HepG2 (cell line): ENCODE data around the gene HAT1. TPM values are rescaled to one million over a fixed set of nuclear protein-coding genes. Genes with fewer than 3 reads are reported as not detected.

Source experiments
- CREB1 ChIP-seq, 2 experiments: fragments of 450-650 bp in 1 of 2; IDR thresholded peaks; 2 replicates each; pipeline ENCODE4 v1.6.1; 2016 to 2017; ENCODE audit warnings: control low read depth in 1 of 2, mild to moderate bottlenecking in 1 of 2, missing compliant biosample characterization in 1 of 2, missing genetic modification characterization in 1 of 2
- DNMT3B ChIP-seq: conservative IDR thresholded peaks from 2 replicates; pipeline ENCODE4 v1.6.1; 2016; ENCODE audit warnings: missing biosample characterization, control low read depth
- EHMT2 ChIP-seq: fragments of 200-600 bp; sonication (generic); IDR thresholded peaks from 2 replicates; pipeline ENCODE4 v1.7.0; 2017; ENCODE audit warnings: antibody characterized with exemption, low read depth, low read length, borderline replicate concordance
- FOXA3 ChIP-seq: IDR thresholded peaks from 2 replicates; pipeline ENCODE4 v1.6.1; 2016; ENCODE audit warnings: missing genetic modification reagents, missing compliant biosample characterization
- HNRNPUL1 ChIP-seq: fragments of 200-400 bp; formaldehyde crosslinking; IDR thresholded peaks from 2 replicates; pipeline ENCODE4 v1.6.1; 2017; ENCODE audit warnings: low read depth, mild to moderate bottlenecking, low read length, moderate library complexity
- RBM39 ChIP-seq: fragments of 200-400 bp; formaldehyde crosslinking; IDR thresholded peaks from one replicate; pipeline ENCODE4 v1.6.1; 2018; ENCODE audit warnings: antibody characterized with exemption, mild to moderate bottlenecking, low read depth, low read length; ENCODE audit not compliant: poor library complexity, severe bottlenecking
- RFX3 ChIP-seq: IDR thresholded peaks from 2 replicates; pipeline ENCODE4 v1.6.1; 2016; ENCODE audit warnings: missing biosample characterization, missing genetic modification reagents
- RFXANK ChIP-seq: IDR thresholded peaks from 2 replicates; pipeline ENCODE4 v1.6.1; 2016
- SRSF9 ChIP-seq: fragments of 200-400 bp; formaldehyde crosslinking; IDR thresholded peaks from 2 replicates; pipeline ENCODE4 v1.6.1; 2018; ENCODE audit warnings: borderline replicate concordance, mild to moderate bottlenecking, low read depth, low read length; ENCODE audit not compliant: insufficient read depth, poor library complexity, severe bottlenecking
- TAF15 ChIP-seq: fragments of 200-400 bp; formaldehyde crosslinking; IDR thresholded peaks from one replicate; pipeline ENCODE4 v1.6.1; 2018; ENCODE audit warnings: mild to moderate bottlenecking, low read depth, low read length; ENCODE audit not compliant: poor library complexity, severe bottlenecking
- TBX2 ChIP-seq: sonication (generic); formaldehyde crosslinking; IDR thresholded peaks from 2 replicates; pipeline ENCODE4 v1.5.0; 2020; ENCODE audit warnings: missing genetic modification reagents, mild to moderate bottlenecking, borderline replicate concordance
- ZNF136 ChIP-seq: sonication (generic); formaldehyde crosslinking; IDR thresholded peaks from 2 replicates; pipeline ENCODE4 v1.8.1; 2022; ENCODE audit warnings: low read depth, mild to moderate bottlenecking, moderate library complexity, missing genetic modification reagents
- ZNF598 ChIP-seq: sonication (generic); formaldehyde crosslinking; IDR thresholded peaks from 2 replicates; pipeline ENCODE4 v1.5.1; 2020; ENCODE audit warnings: mild to moderate bottlenecking, missing genetic modification reagents, borderline replicate concordance
- ZNF749 ChIP-seq: sonication (generic); formaldehyde crosslinking; IDR thresholded peaks from 2 replicates; pipeline ENCODE4 v1.8.0; 2022; ENCODE audit warnings: mild to moderate bottlenecking, missing genetic modification reagents, moderate library complexity, borderline replicate concordance
- ZNF777 ChIP-seq: sonication (generic); formaldehyde crosslinking; IDR thresholded peaks from 2 replicates; pipeline ENCODE4 v1.4.0; 2020; ENCODE audit warnings: missing genetic modification reagents
- polyA plus RNA-seq, 8 experiments: library from polyadenylated mRNA; depleted of rRNA in 3 of 8; stranded (reverse) in 7 of 8; unstranded in 1 of 8; fragments of >200 nt; fragmentation: Illumina TruSeq in 4 of 8; extraction: Trizol in 4 of 8; gene quantifications; 2 replicates each; pipeline versions ENCODE4 v1.2.1 to v1.2.3, GENCODE V29; 2011 to 2016; ENCODE audit warnings: low read depth in 4 of 8, missing spikeins in 1 of 8, mixed read lengths in 1 of 8; ENCODE audit not compliant: insufficient read depth in 1 of 8
- total RNA-seq, 5 experiments: library from RNA; depleted of rRNA; stranded (reverse); fragments of >200 nt; fragmentation: Illumina TruSeq; extraction: Trizol; gene quantifications; 2 replicates each; pipeline ENCODE4 v1.2.3, GENCODE V29; 2016; ENCODE audit warnings: low read depth in 1 of 5
- TF ChIP-seq, protein P1 (sequence below): sonication (generic); formaldehyde crosslinking; IDR thresholded peaks from 2 replicates; pipeline ENCODE4 v1.4.0; 2020; ENCODE audit warnings: low read depth, mild to moderate bottlenecking, missing genetic modification reagents
- TF ChIP-seq, protein P2 (sequence below): sonication (generic); formaldehyde crosslinking; IDR thresholded peaks from 2 replicates; pipeline ENCODE4 v1.4.0; 2020; ENCODE audit warnings: missing genetic modification reagents
- TF ChIP-seq, protein P3 (sequence below): sonication (generic); formaldehyde crosslinking; IDR thresholded peaks from 2 replicates; pipeline ENCODE4 v1.5.1; 2020; ENCODE audit warnings: missing genetic modification reagents, mild to moderate bottlenecking, borderline replicate concordance
- TF ChIP-seq, protein P4 (sequence below): sonication (generic); formaldehyde crosslinking; IDR thresholded peaks from 2 replicates; pipeline ENCODE4 v1.4.0; 2020; ENCODE audit warnings: missing genetic modification reagents

Gene HAT1
- total and polyA plus RNA-seq, 2 of the 13 experiments (the other 11 are each of a cell fraction or from before 2014, with no cell fraction given): 45.4 to 119 TPM

DNA sequence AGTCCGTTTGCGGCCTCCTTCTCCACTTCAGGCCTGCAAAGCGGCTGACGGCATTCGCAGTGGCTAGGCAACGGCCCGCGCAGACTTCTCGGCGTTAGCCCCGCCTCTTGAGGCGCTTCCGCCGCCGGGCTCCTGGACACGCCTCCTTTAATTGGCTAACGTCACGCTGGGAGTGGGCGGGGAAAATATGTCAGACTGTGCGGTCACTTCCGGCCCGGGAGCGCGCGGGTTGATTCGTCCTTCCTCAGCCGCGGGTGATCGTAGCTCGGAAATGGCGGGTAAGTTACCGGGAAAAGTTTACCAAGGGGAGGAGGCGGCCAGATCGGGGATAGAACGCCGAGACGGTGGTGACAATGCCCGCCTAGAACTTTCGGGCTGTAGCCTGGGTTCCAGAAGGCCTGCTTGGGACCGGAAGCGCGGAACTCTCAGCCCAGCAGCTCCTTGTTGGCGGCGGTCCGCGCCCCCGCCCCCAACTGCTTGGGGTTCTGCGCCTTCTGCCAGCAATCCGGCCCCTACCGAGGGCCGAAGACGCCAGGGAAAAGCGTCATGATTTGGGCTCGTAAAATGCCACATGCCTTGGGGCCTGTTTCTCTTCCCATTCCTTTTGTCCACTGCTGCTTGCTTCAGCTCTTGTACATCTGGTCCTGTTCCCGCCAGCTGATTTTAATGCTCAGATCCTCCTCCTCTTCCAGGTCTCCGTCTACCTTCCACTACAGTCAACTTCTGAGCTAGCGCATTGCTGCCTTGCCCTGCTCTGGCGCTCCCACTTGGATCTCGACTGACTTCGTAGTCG, at the start of gene HAT1 (continued):
- TF ChIP-seq, protein P1, sequence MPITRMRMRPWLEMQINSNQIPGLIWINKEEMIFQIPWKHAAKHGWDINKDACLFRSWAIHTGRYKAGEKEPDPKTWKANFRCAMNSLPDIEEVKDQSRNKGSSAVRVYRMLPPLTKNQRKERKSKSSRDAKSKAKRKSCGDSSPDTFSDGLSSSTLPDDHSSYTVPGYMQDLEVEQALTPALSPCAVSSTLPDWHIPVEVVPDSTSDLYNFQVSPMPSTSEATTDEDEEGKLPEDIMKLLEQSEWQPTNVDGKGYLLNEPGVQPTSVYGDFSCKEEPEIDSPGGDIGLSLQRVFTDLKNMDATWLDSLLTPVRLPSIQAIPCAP (CRISPR knock-in tag): peak; percentile 76; the same call in 1 of the 2 replicates
- no peak; the same call in 1 of the 2 replicates for TF ChIP-seq EHMT2
- peak; percentile 97 for TF ChIP-seq CREB1 (IDR thresholded peaks at IDR 0.05)
- peak; percentile 98 for TF ChIP-seq CREB1 (CRISPR knock-in tag; IDR thresholded peaks at IDR 0.05)
- no peak for TF ChIP-seq RFXANK (CRISPR knock-in tag)
- TF ChIP-seq ZNF136: peak; percentile 71
- TF ChIP-seq ZNF598 (CRISPR knock-in tag): peak; percentile 34
- TF ChIP-seq, protein P2, sequence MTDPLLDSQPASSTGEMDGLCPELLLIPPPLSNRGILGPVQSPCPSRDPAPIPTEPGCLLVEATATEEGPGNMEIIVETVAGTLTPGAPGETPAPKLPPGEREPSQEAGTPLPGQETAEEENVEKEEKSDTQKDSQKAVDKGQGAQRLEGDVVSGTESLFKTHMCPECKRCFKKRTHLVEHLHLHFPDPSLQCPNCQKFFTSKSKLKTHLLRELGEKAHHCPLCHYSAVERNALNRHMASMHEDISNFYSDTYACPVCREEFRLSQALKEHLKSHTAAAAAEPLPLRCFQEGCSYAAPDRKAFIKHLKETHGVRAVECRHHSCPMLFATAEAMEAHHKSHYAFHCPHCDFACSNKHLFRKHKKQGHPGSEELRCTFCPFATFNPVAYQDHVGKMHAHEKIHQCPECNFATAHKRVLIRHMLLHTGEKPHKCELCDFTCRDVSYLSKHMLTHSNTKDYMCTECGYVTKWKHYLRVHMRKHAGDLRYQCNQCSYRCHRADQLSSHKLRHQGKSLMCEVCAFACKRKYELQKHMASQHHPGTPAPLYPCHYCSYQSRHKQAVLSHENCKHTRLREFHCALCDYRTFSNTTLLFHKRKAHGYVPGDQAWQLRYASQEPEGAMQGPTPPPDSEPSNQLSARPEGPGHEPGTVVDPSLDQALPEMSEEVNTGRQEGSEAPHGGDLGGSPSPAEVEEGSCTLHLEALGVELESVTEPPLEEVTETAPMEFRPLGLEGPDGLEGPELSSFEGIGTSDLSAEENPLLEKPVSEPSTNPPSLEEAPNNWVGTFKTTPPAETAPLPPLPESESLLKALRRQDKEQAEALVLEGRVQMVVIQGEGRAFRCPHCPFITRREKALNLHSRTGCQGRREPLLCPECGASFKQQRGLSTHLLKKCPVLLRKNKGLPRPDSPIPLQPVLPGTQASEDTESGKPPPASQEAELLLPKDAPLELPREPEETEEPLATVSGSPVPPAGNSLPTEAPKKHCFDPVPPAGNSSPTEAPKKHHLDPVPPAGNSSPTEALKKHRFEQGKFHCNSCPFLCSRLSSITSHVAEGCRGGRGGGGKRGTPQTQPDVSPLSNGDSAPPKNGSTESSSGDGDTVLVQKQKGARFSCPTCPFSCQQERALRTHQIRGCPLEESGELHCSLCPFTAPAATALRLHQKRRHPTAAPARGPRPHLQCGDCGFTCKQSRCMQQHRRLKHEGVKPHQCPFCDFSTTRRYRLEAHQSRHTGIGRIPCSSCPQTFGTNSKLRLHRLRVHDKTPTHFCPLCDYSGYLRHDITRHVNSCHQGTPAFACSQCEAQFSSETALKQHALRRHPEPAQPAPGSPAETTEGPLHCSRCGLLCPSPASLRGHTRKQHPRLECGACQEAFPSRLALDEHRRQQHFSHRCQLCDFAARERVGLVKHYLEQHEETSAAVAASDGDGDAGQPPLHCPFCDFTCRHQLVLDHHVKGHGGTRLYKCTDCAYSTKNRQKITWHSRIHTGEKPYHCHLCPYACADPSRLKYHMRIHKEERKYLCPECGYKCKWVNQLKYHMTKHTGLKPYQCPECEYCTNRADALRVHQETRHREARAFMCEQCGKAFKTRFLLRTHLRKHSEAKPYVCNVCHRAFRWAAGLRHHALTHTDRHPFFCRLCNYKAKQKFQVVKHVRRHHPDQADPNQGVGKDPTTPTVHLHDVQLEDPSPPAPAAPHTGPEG (CRISPR knock-in tag): peak; percentile 35; the same call in 1 of the 2 replicates
- TF ChIP-seq ZNF749 (CRISPR knock-in tag): 0 out of 2 replicates have a peak, but pooled peaks have one; percentile 59
- peak; percentile 55 for TF ChIP-seq ZNF777 (CRISPR knock-in tag)
- TF ChIP-seq, protein P3, sequence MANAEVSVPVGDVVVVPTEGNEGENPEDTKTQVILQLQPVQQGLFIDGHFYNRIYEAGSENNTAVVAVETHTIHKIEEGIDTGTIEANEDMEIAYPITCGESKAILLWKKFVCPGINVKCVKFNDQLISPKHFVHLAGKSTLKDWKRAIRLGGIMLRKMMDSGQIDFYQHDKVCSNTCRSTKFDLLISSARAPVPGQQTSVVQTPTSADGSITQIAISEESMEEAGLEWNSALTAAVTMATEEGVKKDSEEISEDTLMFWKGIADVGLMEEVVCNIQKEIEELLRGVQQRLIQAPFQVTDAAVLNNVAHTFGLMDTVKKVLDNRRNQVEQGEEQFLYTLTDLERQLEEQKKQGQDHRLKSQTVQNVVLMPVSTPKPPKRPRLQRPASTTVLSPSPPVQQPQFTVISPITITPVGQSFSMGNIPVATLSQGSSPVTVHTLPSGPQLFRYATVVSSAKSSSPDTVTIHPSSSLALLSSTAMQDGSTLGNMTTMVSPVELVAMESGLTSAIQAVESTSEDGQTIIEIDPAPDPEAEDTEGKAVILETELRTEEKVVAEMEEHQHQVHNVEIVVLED (CRISPR knock-in tag): peak; percentile 89
- TF ChIP-seq FOXA3 (CRISPR knock-in tag): no peak; the same call in none of the 2 replicates
- TF ChIP-seq, protein P4, sequence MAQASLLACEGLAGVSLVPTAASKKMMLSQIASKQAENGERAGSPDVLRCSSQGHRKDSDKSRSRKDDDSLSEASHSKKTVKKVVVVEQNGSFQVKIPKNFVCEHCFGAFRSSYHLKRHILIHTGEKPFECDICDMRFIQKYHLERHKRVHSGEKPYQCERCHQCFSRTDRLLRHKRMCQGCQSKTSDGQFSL (CRISPR knock-in tag): peak; percentile 67; the same call in 1 of the 2 replicates
- TF ChIP-seq RFX3 (CRISPR knock-in tag): peak; percentile 81
- no peak for TF ChIP-seq TAF15
- no peak for TF ChIP-seq SRSF9
- peak; percentile 76 for TF ChIP-seq RBM39
- no peak; the same call in 1 of the 2 replicates for TF ChIP-seq DNMT3B (CRISPR knock-in tag)
- no peak for TF ChIP-seq HNRNPUL1
- peak; percentile 76; the same call in 1 of the 2 replicates for TF ChIP-seq TBX2
